Measurements from ENCODE around the gene RASA4B. TPM values are rescaled to one million over a fixed set of nuclear protein-coding genes. Genes with fewer than 3 reads are reported as not detected.

RASA4B gene
- total and polyA plus RNA-seq, 9 of the 15 experiments (the other 6 are each of a cell fraction or from before 2014, with no cell fraction given) = 0.01 to 2.9 (median 1.5) TPM; not detected in 1

GRCh38 chr7:102464577-102465280 is 52.8 kb downstream of the RASA4B start, which contains the start of the genes ALKBH4 and LRWD1 (continued):
- TF ChIP-seq KLF13 (tag; IDR thresholded peaks at IDR 0.05; ENCODE audit: borderline replicate concordance, low read depth) (peak; percentile 90; the same call in 1 of the 2 replicates), LCOR (CRISPR knock-in tag; IDR thresholded peaks at IDR 0.05) (peak; percentile 62), THRB (CRISPR knock-in tag; conservative IDR thresholded peaks at IDR 0.05) (no peak), ZNF668 (CRISPR knock-in tag; IDR thresholded peaks at IDR 0.05) (no peak), RBM25 (IDR thresholded peaks at IDR 0.05; ENCODE audit: low read depth, low read length, severe bottlenecking) (no peak), GTF2A2 (tag; IDR thresholded peaks at IDR 0.05) (no peak), SMAD4 (CRISPR knock-in tag; conservative IDR thresholded peaks at IDR 0.05) (peak; percentile 94), MTA3 (IDR thresholded peaks at IDR 0.05; ENCODE audit: borderline replicate concordance) (peak; percentile 91), ZZZ3 (IDR thresholded peaks at IDR 0.05) (no peak), ZNF707 (CRISPR knock-in tag; conservative IDR thresholded peaks at IDR 0.05) (no peak), GATA2 (CRISPR knock-in tag; IDR thresholded peaks at IDR 0.05) (peak; percentile 6; the same call in 1 of the 2 replicates), CREBBP (IDR thresholded peaks at IDR 0.05; ENCODE audit: low read depth, low read length) (no peak), NONO (IDR thresholded peaks at IDR 0.05; ENCODE audit: low read depth in 2 of 2, low read length in 1 of 2) (peak; percentile 81 to 94), SMARCB1 (IDR thresholded peaks at IDR 0.05; ENCODE audit: insufficient read length, low read depth) (no peak), E4F1 (CRISPR knock-in tag; IDR thresholded peaks at IDR 0.05; ENCODE audit: borderline replicate concordance) (no peak), ATF3 (IDR thresholded peaks at IDR 0.05) (no peak), ATF3 (CRISPR knock-in tag; conservative IDR thresholded peaks at IDR 0.05) (peak; percentile 43; the same call in 1 of the 2 replicates), ZNF311 (CRISPR knock-in tag; IDR thresholded peaks at IDR 0.05) (no peak), ZNF184 (CRISPR knock-in tag; IDR thresholded peaks at IDR 0.05) (no peak), HBP1 (CRISPR knock-in tag; IDR thresholded peaks at IDR 0.05) (0 out of 2 replicates have a peak, but pooled peaks have one; percentile 25), EP300 (IDR thresholded peaks at IDR 0.05; ENCODE audit: low read length) (peak; percentile 39), NFE2L1 (tag; IDR thresholded peaks at IDR 0.05; ENCODE audit: borderline replicate concordance, low read depth) (no peak), ZFX (CRISPR knock-in tag; IDR thresholded peaks at IDR 0.05) (peak; percentile 64; the same call in 1 of the 2 replicates)
